Lower leg skin (tissue), 4 donors: ENCODE data around the gene CNNM4. TPM values are rescaled to one million over a fixed set of nuclear protein-coding genes. Genes with fewer than 3 reads are reported as not detected.

Experiments
- DNase-seq, 2 donors: peaks; one replicate each; pipeline ENCODE4 v3.0.0-alpha.2; 2019; ENCODE audit warnings: low spot score in 2 of 2
- H3K4me3 ChIP-seq: fragments of 200-600 bp; sonication (generic); 2 replicates; pipeline ENCODE4 v1.5.1; 2017; ENCODE audit warnings: mild to moderate bottlenecking, low read depth; ENCODE audit not compliant: poor library complexity, severe bottlenecking
- POLR2A ChIP-seq, 2 donors: fragments of 450-650 bp; IDR thresholded peaks; one replicate each; pipeline ENCODE4 v1.6.1; 2016 to 2017; ENCODE audit warnings: antibody characterized with exemption in 2 of 2, mild to moderate bottlenecking in 1 of 2, moderate library complexity in 1 of 2
- WGBS, 2 donors: methylation state at CpG; one replicate each; pipeline ENCODE4 v1.1.5; 2018; 5-methylcytosine and 5-hydroxymethylcytosine counted together
- intact Hi-C: fragments of 100-400 bp; cut with DNase I; formaldehyde crosslinking; loops from one replicate; pipeline ENCODE4 v1.15.0; 2023; ENCODE audit warnings: low total_unique reads
- total RNA-seq, 4 donors: library from RNA; depleted of rRNA; stranded (reverse); fragments of >200 nt; gene quantifications; one replicate each; pipeline ENCODE4 v1.1.0, GENCODE V29; 2016
- TF ChIP-seq, protein P1 (sequence below), 3 donors: fragments of 450-650 bp; IDR thresholded peaks; one replicate each; pipeline ENCODE4 v1.5.1; 2016; ENCODE audit warnings: antibody characterized with exemption in 3 of 3, mild to moderate bottlenecking in 3 of 3, moderate library complexity in 2 of 3

The CNNM4 gene
- total RNA-seq, 4 donors from 2014 or later: 17.4 to 29.1 (median 22.2) TPM

DNA sequence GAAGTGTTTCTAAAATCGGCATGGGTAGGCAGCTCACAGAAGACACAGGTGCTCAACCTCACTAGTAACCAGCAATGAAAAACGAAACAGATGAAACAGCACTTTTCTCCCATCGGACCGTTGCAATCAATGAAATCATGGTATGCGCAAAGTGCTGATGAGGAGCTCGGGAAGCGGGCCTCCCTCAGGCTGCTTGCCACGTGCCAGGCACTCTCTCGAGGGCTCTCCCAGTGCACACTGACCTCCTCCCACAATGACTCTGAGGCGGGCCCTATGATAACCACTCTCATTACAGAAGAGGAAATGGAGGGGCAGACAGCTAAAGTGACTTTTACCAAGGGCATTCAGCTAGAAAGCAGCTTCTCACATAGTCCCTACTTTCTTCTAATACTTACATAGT is 86.9 kb downstream of the CNNM4 start:
- H3K4me3 ChIP-seq: no peak overlapping the region
- no peak for TF ChIP-seq POLR2A (IDR thresholded peaks at IDR 0.05)
- DNase-seq: no peak
- intact Hi-C loops: no loop called here
- WGBS, 2 donors: 76 to 81% methylated on average over 10 of the region's 10 CpGs

DNA sequence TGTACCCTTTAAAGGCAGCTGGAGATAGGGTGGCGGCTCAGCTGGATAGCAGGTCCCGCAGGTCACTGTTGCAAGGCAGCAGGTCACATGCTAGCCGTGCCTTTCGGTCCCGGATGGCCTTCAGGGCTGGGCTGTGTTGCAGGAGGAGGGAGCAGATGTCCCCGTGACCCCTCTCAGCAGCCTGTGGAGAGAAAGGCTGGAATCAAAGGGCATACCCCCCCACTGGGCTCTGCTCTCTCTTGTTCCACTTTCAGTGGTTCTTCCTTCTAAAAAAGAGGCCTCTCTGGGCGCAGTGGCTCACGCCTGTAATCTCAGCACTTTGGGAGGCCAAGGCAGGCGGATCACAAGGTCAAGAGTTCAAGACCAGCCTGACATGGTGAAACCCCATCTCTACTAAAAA is 87.6 kb downstream of the CNNM4 start:
- 82 to 83% methylated on average over 9 of the region's 9 CpGs for WGBS, 2 donors
- TF ChIP-seq POLR2A (IDR thresholded peaks at IDR 0.05): no peak
- TF ChIP-seq, protein P1, sequence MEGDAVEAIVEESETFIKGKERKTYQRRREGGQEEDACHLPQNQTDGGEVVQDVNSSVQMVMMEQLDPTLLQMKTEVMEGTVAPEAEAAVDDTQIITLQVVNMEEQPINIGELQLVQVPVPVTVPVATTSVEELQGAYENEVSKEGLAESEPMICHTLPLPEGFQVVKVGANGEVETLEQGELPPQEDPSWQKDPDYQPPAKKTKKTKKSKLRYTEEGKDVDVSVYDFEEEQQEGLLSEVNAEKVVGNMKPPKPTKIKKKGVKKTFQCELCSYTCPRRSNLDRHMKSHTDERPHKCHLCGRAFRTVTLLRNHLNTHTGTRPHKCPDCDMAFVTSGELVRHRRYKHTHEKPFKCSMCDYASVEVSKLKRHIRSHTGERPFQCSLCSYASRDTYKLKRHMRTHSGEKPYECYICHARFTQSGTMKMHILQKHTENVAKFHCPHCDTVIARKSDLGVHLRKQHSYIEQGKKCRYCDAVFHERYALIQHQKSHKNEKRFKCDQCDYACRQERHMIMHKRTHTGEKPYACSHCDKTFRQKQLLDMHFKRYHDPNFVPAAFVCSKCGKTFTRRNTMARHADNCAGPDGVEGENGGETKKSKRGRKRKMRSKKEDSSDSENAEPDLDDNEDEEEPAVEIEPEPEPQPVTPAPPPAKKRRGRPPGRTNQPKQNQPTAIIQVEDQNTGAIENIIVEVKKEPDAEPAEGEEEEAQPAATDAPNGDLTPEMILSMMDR (IDR thresholded peaks at IDR 0.05): no peak
- no peak for DNase-seq
- no peak overlapping the region for H3K4me3 ChIP-seq
- intact Hi-C loops: no loop called here

DNA sequence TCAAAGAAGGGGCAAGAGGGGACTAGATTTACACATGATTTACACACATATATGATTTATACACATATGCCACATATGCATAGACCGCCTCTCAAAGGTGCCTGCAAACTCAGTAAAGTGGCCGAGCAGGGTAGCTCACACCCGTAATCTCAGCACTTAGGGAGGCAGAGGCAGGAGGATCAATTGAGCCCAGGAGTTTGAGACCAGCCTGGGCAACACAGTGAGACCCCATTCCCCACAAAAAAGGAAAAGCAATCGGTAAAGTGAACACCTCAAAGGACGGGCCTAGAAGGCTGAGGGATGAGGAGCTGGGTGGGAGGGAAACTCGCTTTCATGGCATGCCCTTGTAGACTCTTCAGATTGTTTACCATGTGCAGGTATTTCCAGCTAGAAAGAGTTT is 92.0 kb downstream of the CNNM4 start:
- intact Hi-C loops: no loop called here
- H3K4me3 ChIP-seq: no peak overlapping the region
- 91 to 94% methylated on average over 6 of the region's 6 CpGs for WGBS, 2 donors
- no peak for TF ChIP-seq POLR2A (IDR thresholded peaks at IDR 0.05)
- TF ChIP-seq, protein P1 (IDR thresholded peaks at IDR 0.05): no peak
- DNase-seq: no peak

DNA sequence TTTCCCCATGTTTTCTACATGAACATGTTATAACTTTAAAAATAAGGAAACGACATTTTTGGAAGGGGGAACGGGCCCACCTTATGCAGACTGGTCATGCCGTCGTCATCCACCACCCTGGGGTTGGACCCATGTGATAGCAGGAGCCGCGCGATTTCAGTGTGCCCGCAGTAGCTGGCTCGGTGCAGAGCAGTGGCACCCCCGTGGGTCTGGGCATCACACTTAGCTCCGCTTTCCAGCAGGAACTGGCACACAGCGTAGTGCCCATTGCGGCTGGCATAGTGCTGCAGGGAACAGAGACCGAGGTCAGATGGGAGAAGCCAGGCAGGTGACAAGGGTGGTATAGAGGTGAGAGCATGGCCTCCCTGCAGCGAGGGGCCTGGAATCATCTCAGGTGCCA is 92.6 kb downstream of the CNNM4 start:
- intact Hi-C loops: no loop called here
- TF ChIP-seq POLR2A (IDR thresholded peaks at IDR 0.05): no peak
- TF ChIP-seq, protein P1 (IDR thresholded peaks at IDR 0.05): no peak
- no peak for DNase-seq
- WGBS, 2 donors: 92 to 93% methylated on average over 15 of the region's 15 CpGs
- no peak overlapping the region for H3K4me3 ChIP-seq

DNA sequence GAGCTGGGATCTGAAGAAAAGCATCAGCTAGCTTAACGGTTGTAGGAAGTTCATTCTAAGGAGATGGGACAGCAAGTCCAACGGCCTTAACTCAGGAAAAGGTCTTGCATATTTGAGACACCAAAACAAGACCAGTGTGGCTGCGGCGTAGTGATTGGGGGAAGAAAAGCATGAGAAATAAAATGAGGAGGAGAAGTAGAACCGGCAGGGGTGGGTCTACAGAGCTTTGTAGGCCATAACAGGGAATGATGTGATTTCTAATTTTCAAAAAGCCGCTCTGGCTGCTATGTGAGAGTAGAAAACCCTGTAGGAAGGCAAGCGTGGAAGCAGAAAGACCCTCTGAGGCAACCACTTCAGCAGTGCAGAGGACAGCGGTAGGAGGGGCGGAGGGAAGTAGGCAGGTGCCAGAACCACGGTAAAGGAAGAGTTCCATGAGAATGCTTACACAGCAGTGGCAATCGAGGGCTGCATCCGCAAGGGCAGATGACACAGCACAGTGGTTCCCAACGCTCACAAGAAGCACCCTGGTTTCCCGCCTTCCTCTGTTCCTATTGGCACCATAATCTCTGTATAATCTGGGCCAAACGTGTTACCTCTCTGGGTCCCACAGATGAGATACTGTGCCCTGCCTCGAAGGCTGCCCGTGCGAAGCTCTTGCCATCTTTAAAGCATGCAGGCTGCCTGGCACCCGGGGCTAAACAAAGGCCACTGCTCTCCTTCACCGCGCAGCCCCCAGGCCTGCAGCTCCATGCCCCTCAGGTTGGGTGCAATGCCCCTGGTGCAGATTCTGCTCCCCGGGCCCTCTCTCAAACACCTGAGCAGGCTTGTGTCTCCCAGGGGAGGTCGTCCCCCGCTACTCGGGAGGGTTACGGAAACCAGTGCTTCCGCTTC is 96.3 kb downstream of the CNNM4 start:
- DNase-seq: no peak
- intact Hi-C loops: loop anchor here (2.0 kb wide), 1 partner anchor 100 kb away; no protein-coding TSS in a partner anchor
- peak overlapping the region; percentile 56 for H3K4me3 ChIP-seq
- 11 to 14% methylated on average over 25 of the region's 27 CpGs for WGBS, 2 donors
- TF ChIP-seq, protein P1 (IDR thresholded peaks at IDR 0.05): no peak
- no peak for TF ChIP-seq POLR2A (IDR thresholded peaks at IDR 0.05)

DNA sequence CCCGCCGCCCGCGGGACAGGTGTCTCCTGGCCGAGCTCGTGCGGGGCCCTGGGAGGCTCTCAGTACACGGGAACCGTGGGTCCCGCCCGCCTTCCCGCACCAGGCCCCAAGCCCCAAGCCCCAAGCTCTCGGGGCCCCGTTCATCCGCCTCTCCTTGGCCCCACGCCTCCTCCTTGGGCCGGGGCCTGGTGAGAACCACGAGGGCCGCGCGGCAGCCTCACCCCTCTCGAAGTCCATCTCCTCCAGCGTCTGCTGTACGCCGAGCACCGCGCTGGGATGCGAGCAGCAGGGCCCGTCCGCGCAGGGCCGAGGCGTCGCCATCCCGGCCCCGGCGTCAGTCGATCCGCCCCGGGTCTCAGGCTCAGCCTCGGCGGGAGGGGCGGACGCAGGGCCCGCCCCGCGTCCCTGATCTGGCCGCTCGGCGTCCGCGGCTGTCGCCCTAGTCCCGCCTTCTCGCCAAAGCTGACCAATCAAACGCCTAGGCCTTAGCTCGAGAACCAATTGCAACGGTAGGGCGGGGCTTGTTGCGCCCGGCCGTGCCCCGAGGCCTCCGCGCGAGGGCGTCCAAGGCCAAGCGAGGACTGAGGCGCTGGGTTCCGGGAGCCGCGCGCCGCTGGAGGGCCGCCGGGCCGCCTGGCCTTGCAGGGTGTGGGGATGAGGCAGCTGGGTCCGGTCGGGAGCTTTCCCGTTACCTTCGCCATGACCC is 97.1 kb downstream of the CNNM4 start, which contains the start of gene ANKRD39:
TSS of gene ANKRD39 (minus strand) at position 350 of the 706 bp plus-strand sequence. CDS start at position 321, 29 bp downstream.
- H3K4me3 ChIP-seq: peak within 1 kb of the TSS; percentile 56
- peak; percentile 97 to 99 for DNase-seq
- 0% methylated on average over 49 to 69 of the region's 81 CpGs for WGBS, 2 donors
- intact Hi-C loops: loop anchor here (2.0 kb wide), 1 partner anchor 99 kb away; no protein-coding TSS in a partner anchor
- TF ChIP-seq, protein P1 (IDR thresholded peaks at IDR 0.05): peak in 1 of 3 donors; percentile 83
- TF ChIP-seq POLR2A (IDR thresholded peaks at IDR 0.05): no peak
